ENCODE data around the gene C2CD4D.
"Not testable (repeated sequence)": the region's sequence is repeated elsewhere in the genome, so short reads cannot be mapped to it uniquely, and the experiment has no call there.

Gene C2CD4D

DNA sequence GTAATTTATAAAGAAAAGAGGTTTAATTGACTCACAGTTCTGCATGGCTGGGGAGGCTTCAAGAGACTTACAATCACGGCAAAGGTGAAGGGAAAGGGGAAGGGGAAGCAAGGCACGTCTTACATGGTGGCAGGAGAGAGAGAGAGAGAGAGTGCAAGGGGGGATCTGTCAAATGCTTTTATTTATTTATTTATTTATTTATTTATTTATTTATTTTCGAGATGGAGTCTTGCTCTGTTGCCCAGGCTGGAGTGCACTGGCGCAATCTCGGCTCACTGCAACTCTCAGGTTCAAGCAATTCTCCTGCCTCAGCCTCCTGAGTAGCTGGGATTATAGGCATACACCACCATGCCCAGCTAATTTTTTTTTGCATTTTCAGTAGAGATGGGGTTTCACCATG, 43.3 kb upstream of the C2CD4D start:
- CTCF ChIA-PET, result interaction anchor here (0.6 to 1.0 kb wide), 3 partner anchors 8 to 771 kb away, joined by 3 to 5 read pairs (median 3); no protein-coding TSS in a partner anchor
- H3K27ac ChIP-seq (ENCODE audit: extremely low read depth, low read depth, low read length); H3K4me3 ChIP-seq (ENCODE audit: low read depth, low read length); H3K4me1 ChIP-seq (ENCODE audit: control insufficient read depth, insufficient read depth, low read length); POLR2A ChIA-PET; H3K9me3 ChIP-seq (ENCODE audit: control insufficient read depth, insufficient read depth, low read depth, low read length): not testable (repeated sequence)
- TF ChIP-seq ZNF394 (tag by site-specific recombination; IDR thresholded peaks at IDR 0.05; ENCODE audit: borderline replicate concordance) (peak; percentile 90), ZNF664 (tag by site-specific recombination; IDR thresholded peaks at IDR 0.05) (peak; percentile 64; the same call in 1 of the 2 replicates), ZNF629 (tag by site-specific recombination; IDR thresholded peaks at IDR 0.05) (0 out of 2 replicates have a peak, but pooled peaks have one; percentile 34), ZNF223 (tag by site-specific recombination; IDR thresholded peaks at IDR 0.05) (0 out of 2 replicates have a peak, but pooled peaks have one; percentile 32), ZNF266 (tag by site-specific recombination; IDR thresholded peaks at IDR 0.05; ENCODE audit: low read depth) (0 out of 2 replicates have a peak, but pooled peaks have one; percentile 24), ZBTB8A (tag by site-specific recombination; IDR thresholded peaks at IDR 0.05) (peak; percentile 44; the same call in 1 of the 2 replicates), ZNF623 (tag by site-specific recombination; IDR thresholded peaks at IDR 0.05) (peak; percentile 66), ZNF555 (tag by site-specific recombination; conservative IDR thresholded peaks at IDR 0.05) (peak; percentile 64), ZNF701 (tag by site-specific recombination; IDR thresholded peaks at IDR 0.05) (peak; percentile 84; the same call in 1 of the 2 replicates), ZNF654 (tag by site-specific recombination; IDR thresholded peaks at IDR 0.05; ENCODE audit: low read depth) (peak; percentile 9; the same call in 1 of the 2 replicates), ZNF560 (tag by site-specific recombination; IDR thresholded peaks at IDR 0.05; ENCODE audit: borderline replicate concordance) (0 out of 2 replicates have a peak, but pooled peaks have one; percentile 42), ZNF426 (tag by site-specific recombination; IDR thresholded peaks at IDR 0.05) (peak; percentile 71), ZXDB (tag by site-specific recombination; IDR thresholded peaks at IDR 0.05) (peak; percentile 52; the same call in 1 of the 2 replicates), ZNF558 (tag by site-specific recombination; IDR thresholded peaks at IDR 0.05) (peak; percentile 40; the same call in 1 of the 2 replicates), ZNF202 (tag by site-specific recombination; IDR thresholded peaks at IDR 0.05; ENCODE audit: borderline replicate concordance) (0 out of 2 replicates have a peak, but pooled peaks have one; percentile 46), ZNF140 (tag by site-specific recombination; IDR thresholded peaks at IDR 0.05) (peak; percentile 46; the same call in 1 of the 2 replicates)
- TF ChIP-seq, protein P1, sequence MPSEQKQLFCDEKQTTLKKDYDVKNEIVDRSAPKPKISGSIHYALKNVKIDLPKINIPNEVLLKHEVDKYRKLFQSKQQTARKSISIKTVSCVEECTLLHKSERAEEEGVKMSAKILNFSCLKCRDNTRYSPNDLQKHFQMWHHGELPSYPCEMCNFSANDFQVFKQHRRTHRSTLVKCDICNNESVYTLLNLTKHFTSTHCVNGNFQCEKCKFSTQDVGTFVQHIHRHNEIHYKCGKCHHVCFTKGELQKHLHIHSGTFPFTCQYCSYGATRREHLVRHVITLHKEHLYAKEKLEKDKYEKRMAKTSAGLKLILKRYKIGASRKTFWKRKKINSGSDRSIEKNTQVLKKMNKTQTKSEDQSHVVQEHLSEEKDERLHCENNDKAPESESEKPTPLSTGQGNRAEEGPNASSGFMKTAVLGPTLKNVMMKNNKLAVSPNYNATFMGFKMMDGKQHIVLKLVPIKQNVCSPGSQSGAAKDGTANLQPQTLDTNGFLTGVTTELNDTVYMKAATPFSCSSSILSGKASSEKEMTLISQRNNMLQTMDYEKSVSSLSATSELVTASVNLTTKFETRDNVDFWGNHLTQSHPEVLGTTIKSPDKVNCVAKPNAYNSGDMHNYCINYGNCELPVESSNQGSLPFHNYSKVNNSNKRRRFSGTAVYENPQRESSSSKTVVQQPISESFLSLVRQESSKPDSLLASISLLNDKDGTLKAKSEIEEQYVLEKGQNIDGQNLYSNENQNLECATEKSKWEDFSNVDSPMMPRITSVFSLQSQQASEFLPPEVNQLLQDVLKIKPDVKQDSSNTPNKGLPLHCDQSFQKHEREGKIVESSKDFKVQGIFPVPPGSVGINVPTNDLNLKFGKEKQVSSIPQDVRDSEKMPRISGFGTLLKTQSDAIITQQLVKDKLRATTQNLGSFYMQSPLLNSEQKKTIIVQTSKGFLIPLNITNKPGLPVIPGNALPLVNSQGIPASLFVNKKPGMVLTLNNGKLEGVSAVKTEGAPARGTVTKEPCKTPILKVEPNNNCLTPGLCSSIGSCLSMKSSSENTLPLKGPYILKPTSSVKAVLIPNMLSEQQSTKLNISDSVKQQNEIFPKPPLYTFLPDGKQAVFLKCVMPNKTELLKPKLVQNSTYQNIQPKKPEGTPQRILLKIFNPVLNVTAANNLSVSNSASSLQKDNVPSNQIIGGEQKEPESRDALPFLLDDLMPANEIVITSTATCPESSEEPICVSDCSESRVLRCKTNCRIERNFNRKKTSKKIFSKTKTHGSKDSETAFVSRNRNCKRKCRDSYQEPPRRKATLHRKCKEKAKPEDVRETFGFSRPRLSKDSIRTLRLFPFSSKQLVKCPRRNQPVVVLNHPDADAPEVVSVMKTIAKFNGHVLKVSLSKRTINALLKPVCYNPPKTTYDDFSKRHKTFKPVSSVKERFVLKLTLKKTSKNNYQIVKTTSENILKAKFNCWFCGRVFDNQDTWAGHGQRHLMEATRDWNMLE (tag by site-specific recombination; conservative IDR thresholded peaks at IDR 0.05; ENCODE audit: low read depth), result peak; percentile 77
- TF ChIP-seq, protein P2, sequence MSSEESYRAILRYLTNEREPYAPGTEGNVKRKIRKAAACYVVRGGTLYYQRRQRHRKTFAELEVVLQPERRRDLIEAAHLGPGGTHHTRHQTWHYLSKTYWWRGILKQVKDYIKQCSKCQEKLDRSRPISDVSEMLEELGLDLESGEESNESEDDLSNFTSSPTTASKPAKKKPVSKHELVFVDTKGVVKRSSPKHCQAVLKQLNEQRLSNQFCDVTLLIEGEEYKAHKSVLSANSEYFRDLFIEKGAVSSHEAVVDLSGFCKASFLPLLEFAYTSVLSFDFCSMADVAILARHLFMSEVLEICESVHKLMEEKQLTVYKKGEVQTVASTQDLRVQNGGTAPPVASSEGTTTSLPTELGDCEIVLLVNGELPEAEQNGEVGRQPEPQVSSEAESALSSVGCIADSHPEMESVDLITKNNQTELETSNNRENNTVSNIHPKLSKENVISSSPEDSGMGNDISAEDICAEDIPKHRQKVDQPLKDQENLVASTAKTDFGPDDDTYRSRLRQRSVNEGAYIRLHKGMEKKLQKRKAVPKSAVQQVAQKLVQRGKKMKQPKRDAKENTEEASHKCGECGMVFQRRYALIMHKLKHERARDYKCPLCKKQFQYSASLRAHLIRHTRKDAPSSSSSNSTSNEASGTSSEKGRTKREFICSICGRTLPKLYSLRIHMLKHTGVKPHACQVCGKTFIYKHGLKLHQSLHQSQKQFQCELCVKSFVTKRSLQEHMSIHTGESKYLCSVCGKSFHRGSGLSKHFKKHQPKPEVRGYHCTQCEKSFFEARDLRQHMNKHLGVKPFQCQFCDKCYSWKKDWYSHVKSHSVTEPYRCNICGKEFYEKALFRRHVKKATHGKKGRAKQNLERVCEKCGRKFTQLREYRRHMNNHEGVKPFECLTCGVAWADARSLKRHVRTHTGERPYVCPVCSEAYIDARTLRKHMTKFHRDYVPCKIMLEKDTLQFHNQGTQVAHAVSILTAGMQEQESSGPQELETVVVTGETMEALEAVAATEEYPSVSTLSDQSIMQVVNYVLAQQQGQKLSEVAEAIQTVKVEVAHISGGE (tag by site-specific recombination; conservative IDR thresholded peaks at IDR 0.05; ENCODE audit: low read depth), result peak; percentile 60
- peaks cover 10 to 28% of the 10 kb centered on the region in 2 experiments for H3K36me3 ChIP-seq (ENCODE audit: control insufficient read depth in 2 of 2, insufficient read depth in 1 of 2, low read length in 2 of 2)

Measured in HEK293 (cell line).